HepG2 (cell line): Measurements from ENCODE around the gene DHX32. TPM values are rescaled to one million over a fixed set of nuclear protein-coding genes. Genes with fewer than 3 reads are reported as not detected.

ENCODE experiments used
- FOXM1 ChIP-seq: sonication (generic); formaldehyde crosslinking; IDR thresholded peaks from 2 replicates; pipeline ENCODE4 v1.5.0; 2020; ENCODE audit warnings: missing genetic modification reagents
- HMGA1 ChIP-seq: sonication (generic); formaldehyde crosslinking; conservative IDR thresholded peaks from 2 replicates; pipeline ENCODE4 v1.4.0; 2020; ENCODE audit warnings: missing genetic modification reagents
- JUNB ChIP-seq: sonication (generic); formaldehyde crosslinking; IDR thresholded peaks from 2 replicates; pipeline ENCODE4 v1.8.0; 2022; ENCODE audit warnings: missing genetic modification reagents, mild to moderate bottlenecking, borderline replicate concordance
- KMT2B ChIP-seq: IDR thresholded peaks from 2 replicates; pipeline ENCODE4 v1.6.1; 2016; ENCODE audit warnings: missing genetic modification reagents, missing compliant biosample characterization
- NCOA2 ChIP-seq: sonication (generic); formaldehyde crosslinking; IDR thresholded peaks from 2 replicates; pipeline ENCODE4 v1.8.0; 2022; ENCODE audit warnings: inconsistent platforms
- NFIB ChIP-seq: sonication (generic); formaldehyde crosslinking; IDR thresholded peaks from 2 replicates; pipeline ENCODE4 v1.9.0; 2021; ENCODE audit warnings: missing genetic modification reagents, mild to moderate bottlenecking, borderline replicate concordance
- NRL ChIP-seq: sonication (generic); formaldehyde crosslinking; IDR thresholded peaks from 2 replicates; pipeline ENCODE4 v1.5.0; 2020; ENCODE audit warnings: missing genetic modification reagents, mild to moderate bottlenecking, moderate library complexity, borderline replicate concordance
- RARA ChIP-seq: IDR thresholded peaks from 2 replicates; pipeline ENCODE4 v1.6.1; 2016; ENCODE audit warnings: missing genetic modification reagents, missing compliant biosample characterization
- RFX1 ChIP-seq: fragments of 450-650 bp; IDR thresholded peaks from 2 replicates; pipeline ENCODE4 v1.6.1; 2017
- TAF1 ChIP-seq: sonication (generic); formaldehyde crosslinking; IDR thresholded peaks from 2 replicates; pipeline ENCODE4 v1.4.0; 2020; ENCODE audit warnings: missing genetic modification reagents
- ZNF180 ChIP-seq: sonication (generic); formaldehyde crosslinking; IDR thresholded peaks from 2 replicates; pipeline ENCODE4 v1.4.0; 2020; ENCODE audit warnings: low read depth, missing genetic modification reagents, borderline replicate concordance
- ZNF225 ChIP-seq: sonication (generic); formaldehyde crosslinking; IDR thresholded peaks from 2 replicates; pipeline ENCODE4 v1.4.0; 2020; ENCODE audit warnings: mild to moderate bottlenecking, missing genetic modification reagents
- ZNF383 ChIP-seq: sonication (generic); formaldehyde crosslinking; IDR thresholded peaks from 2 replicates; pipeline ENCODE4 v1.4.0; 2020; ENCODE audit warnings: missing genetic modification reagents, mild to moderate bottlenecking, borderline replicate concordance
- ZNF776 ChIP-seq: sonication (generic); formaldehyde crosslinking; IDR thresholded peaks from 2 replicates; pipeline ENCODE4 v1.4.0; 2020; ENCODE audit warnings: mild to moderate bottlenecking, missing genetic modification reagents
- ZSCAN22 ChIP-seq: sonication (generic); formaldehyde crosslinking; IDR thresholded peaks from 2 replicates; pipeline ENCODE4 v1.4.0; 2020; ENCODE audit warnings: mild to moderate bottlenecking, missing genetic modification reagents
- polyA plus RNA-seq, 8 experiments: library from polyadenylated mRNA; depleted of rRNA in 3 of 8; stranded (reverse) in 7 of 8; unstranded in 1 of 8; fragments of >200 nt; fragmentation: Illumina TruSeq in 4 of 8; extraction: Trizol in 4 of 8; gene quantifications; 2 replicates each; pipeline versions ENCODE4 v1.2.1 to v1.2.3, GENCODE V29; 2011 to 2016; ENCODE audit warnings: low read depth in 4 of 8, missing spikeins in 1 of 8, mixed read lengths in 1 of 8; ENCODE audit not compliant: insufficient read depth in 1 of 8
- total RNA-seq, 5 experiments: library from RNA; depleted of rRNA; stranded (reverse); fragments of >200 nt; fragmentation: Illumina TruSeq; extraction: Trizol; gene quantifications; 2 replicates each; pipeline ENCODE4 v1.2.3, GENCODE V29; 2016; ENCODE audit warnings: low read depth in 1 of 5
- TF ChIP-seq, protein P1 (sequence below): sonication (generic); formaldehyde crosslinking; IDR thresholded peaks from 2 replicates; pipeline ENCODE4 v1.5.1; 2020; ENCODE audit warnings: mild to moderate bottlenecking, missing genetic modification reagents
- TF ChIP-seq, protein P2 (sequence below): sonication (generic); formaldehyde crosslinking; IDR thresholded peaks from 2 replicates; pipeline ENCODE4 v1.8.1; 2022; ENCODE audit warnings: low read depth, mild to moderate bottlenecking, missing genetic modification reagents
- TF ChIP-seq, protein P3 (sequence below): sonication (generic); formaldehyde crosslinking; IDR thresholded peaks from 2 replicates; pipeline ENCODE4 v1.9.0; 2021; ENCODE audit warnings: missing genetic modification reagents, borderline replicate concordance
- TF ChIP-seq, protein P4 (sequence below): sonication (generic); IDR thresholded peaks from 2 replicates; pipeline ENCODE4 v1.6.1; 2016; ENCODE audit warnings: low read depth, borderline replicate concordance
- TF ChIP-seq, protein P5 (sequence below): conservative IDR thresholded peaks from 2 replicates; pipeline ENCODE4 v1.6.1; 2018; ENCODE audit warnings: missing genetic modification reagents

Gene DHX32
- total and polyA plus RNA-seq, 2 of the 13 experiments (the other 11 are each of a cell fraction or from before 2014, with no cell fraction given): 15.5 to 16.5 TPM

DNA sequence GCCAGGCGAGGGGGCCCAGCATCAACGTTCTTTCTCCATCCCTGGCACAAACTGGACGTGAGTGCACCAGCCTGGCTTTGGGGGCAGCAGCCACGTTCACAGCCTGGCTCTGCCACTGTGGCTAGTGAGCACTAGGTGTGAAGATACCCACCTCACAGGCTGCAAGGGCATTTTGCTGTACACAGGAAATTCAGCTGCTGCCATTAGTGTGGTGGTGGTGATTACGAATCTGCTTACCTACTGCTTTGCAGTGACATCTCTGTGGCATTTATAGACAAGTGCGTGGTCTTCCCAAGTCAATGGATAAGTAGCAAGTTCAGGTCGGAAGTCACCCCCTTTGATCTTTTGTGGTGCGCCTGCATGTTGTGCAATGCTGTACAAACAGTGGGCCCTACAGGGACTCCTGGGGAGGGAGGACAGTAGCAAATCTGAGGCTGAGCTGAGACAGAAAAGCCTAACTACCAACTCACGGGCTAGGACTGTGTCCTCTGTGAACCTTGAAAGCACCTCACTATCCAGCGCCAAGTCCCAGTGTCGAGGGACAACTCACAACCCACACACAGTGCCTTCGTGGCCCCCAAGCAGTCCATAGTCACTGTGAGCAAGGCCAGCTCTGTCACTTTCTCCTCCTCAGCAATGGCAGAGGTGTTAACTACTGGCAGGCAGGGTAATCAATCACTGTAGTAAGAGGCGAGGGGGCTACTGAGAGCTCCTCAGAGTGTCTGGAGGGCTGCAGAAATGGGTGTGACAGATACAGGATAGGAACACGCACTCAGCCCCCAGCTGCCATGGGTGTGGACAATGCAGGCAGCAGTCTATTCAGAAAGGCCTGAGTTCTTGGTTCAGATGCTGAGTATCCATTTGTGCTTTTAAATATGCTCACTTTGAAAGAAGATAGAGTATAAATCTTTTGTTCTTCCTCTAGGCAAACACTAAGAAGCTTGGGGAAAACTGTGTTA is 88.5 kb downstream of the DHX32 start (continued):
- TF ChIP-seq, protein P1, sequence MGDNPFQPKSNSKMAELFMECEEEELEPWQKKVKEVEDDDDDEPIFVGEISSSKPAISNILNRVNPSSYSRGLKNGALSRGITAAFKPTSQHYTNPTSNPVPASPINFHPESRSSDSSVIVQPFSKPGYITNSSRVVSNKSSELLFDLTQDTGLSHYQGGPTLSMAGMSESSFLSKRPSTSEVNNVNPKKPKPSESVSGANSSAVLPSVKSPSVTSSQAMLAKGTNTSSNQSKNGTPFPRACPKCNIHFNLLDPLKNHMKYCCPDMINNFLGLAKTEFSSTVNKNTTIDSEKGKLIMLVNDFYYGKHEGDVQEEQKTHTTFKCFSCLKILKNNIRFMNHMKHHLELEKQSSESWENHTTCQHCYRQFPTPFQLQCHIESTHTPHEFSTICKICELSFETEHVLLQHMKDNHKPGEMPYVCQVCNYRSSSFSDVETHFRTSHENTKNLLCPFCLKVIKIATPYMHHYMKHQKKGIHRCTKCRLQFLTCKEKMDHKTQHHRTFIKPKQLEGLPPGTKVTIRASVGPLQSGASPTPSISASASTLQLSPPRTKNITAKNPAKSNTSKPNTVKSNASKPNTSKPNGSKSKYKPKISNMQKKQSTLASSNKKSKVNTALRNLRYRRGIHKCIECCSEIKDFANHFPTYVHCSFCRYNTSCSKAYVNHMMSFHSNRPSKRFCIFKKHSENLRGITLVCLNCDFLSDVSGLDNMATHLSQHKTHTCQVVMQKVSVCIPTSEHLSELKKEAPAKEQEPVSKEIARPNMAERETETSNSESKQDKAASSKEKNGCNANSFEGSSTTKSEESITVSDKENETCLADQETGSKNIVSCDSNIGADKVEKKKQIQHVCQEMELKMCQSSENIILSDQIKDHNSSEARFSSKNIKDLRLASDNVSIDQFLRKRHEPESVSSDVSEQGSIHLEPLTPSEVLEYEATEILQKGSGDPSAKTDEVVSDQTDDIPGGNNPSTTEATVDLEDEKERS (CRISPR knock-in tag): 0 out of 2 replicates have a peak, but pooled peaks have one; percentile 72
- no peak for TF ChIP-seq ZNF180 (CRISPR knock-in tag)
- TF ChIP-seq, protein P2, sequence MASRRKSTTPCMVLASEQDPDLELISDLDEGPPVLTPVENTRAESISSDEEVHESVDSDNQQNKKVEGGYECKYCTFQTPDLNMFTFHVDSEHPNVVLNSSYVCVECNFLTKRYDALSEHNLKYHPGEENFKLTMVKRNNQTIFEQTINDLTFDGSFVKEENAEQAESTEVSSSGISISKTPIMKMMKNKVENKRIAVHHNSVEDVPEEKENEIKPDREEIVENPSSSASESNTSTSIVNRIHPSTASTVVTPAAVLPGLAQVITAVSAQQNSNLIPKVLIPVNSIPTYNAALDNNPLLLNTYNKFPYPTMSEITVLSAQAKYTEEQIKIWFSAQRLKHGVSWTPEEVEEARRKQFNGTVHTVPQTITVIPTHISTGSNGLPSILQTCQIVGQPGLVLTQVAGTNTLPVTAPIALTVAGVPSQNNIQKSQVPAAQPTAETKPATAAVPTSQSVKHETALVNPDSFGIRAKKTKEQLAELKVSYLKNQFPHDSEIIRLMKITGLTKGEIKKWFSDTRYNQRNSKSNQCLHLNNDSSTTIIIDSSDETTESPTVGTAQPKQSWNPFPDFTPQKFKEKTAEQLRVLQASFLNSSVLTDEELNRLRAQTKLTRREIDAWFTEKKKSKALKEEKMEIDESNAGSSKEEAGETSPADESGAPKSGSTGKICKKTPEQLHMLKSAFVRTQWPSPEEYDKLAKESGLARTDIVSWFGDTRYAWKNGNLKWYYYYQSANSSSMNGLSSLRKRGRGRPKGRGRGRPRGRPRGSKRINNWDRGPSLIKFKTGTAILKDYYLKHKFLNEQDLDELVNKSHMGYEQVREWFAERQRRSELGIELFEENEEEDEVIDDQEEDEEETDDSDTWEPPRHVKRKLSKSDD: peak; percentile 89
- no peak for TF ChIP-seq NRL (CRISPR knock-in tag)
- no peak for TF ChIP-seq NFIB (CRISPR knock-in tag)
- peak; percentile 47; the same call in 1 of the 2 replicates for TF ChIP-seq JUNB
- no peak for TF ChIP-seq TAF1 (CRISPR knock-in tag)
- peak; percentile 42; the same call in 1 of the 2 replicates for TF ChIP-seq ZNF383 (CRISPR knock-in tag)
- no peak for TF ChIP-seq FOXM1
- TF ChIP-seq ZSCAN22 (CRISPR knock-in tag): no peak
- TF ChIP-seq, protein P3, sequence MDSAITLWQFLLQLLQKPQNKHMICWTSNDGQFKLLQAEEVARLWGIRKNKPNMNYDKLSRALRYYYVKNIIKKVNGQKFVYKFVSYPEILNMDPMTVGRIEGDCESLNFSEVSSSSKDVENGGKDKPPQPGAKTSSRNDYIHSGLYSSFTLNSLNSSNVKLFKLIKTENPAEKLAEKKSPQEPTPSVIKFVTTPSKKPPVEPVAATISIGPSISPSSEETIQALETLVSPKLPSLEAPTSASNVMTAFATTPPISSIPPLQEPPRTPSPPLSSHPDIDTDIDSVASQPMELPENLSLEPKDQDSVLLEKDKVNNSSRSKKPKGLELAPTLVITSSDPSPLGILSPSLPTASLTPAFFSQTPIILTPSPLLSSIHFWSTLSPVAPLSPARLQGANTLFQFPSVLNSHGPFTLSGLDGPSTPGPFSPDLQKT: no peak
- TF ChIP-seq HMGA1: no peak
- 0 out of 2 replicates have a peak, but pooled peaks have one; percentile 33 for TF ChIP-seq KMT2B (CRISPR knock-in tag)
- TF ChIP-seq, protein P4, sequence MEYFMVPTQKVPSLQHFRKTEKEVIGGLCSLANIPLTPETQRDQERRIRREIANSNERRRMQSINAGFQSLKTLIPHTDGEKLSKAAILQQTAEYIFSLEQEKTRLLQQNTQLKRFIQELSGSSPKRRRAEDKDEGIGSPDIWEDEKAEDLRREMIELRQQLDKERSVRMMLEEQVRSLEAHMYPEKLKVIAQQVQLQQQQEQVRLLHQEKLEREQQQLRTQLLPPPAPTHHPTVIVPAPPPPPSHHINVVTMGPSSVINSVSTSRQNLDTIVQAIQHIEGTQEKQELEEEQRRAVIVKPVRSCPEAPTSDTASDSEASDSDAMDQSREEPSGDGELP: peak; percentile 31; the same call in 1 of the 2 replicates
- peak; percentile 100 for TF ChIP-seq RARA
- TF ChIP-seq ZNF225 (CRISPR knock-in tag): no peak; the same call in 1 of the 2 replicates
- TF ChIP-seq, protein P5, sequence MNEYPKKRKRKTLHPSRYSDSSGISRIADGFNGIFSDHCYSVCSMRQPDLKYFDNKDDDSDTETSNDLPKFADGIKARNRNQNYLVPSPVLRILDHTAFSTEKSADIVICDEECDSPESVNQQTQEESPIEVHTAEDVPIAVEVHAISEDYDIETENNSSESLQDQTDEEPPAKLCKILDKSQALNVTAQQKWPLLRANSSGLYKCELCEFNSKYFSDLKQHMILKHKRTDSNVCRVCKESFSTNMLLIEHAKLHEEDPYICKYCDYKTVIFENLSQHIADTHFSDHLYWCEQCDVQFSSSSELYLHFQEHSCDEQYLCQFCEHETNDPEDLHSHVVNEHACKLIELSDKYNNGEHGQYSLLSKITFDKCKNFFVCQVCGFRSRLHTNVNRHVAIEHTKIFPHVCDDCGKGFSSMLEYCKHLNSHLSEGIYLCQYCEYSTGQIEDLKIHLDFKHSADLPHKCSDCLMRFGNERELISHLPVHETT (CRISPR knock-in tag): no peak; the same call in 1 of the 2 replicates
- TF ChIP-seq ZNF776 (CRISPR knock-in tag): no peak
- peak; percentile 92 for TF ChIP-seq NCOA2 (CRISPR knock-in tag)
- no peak for TF ChIP-seq RFX1
